NCI-H1694 treated with DMSO at 0.1 percent for 48 hours (cell line): ENCODE results near the gene SELPLG.
"Not testable (repeated sequence)": the region's sequence is repeated elsewhere in the genome, so short reads cannot be mapped to it uniquely, and the experiment has no call there.

Experiments used
- DNase-seq: peaks from one replicate; lab custom pipeline; 2025; lab: John Stamatoyannopoulos, UW

SELPLG gene

GRCh38 chr12:108618953-108619274, 14.8 kb downstream of the SELPLG start:
- not testable (repeated sequence) for DNase-seq

GRCh38 chr12:108618079-108618952, 15.4 kb downstream of the SELPLG start:
- peak; percentile 48 for DNase-seq

GRCh38 chr12:108616941-108617858, 16.5 kb downstream of the SELPLG start:
- DNase-seq, result no peak

- no peak for DNase-seq
These were observed 17.3 kb downstream of the SELPLG start for GRCh38 chr12:108616359-108616758.

GRCh38 chr12:108615918-108616317, 17.8 kb downstream of the SELPLG start:
- DNase-seq, result no peak

- DNase-seq, result no peak
These were observed 19.1 kb downstream of the SELPLG start for GRCh38 chr12:108614639-108615038.

- no peak for DNase-seq
These were observed 19.7 kb downstream of the SELPLG start for GRCh38 chr12:108614041-108614440.

- DNase-seq, result no peak
These were observed 20.1 kb downstream of the SELPLG start for GRCh38 chr12:108613548-108613947.

GRCh38 chr12:108612788-108613282, 20.9 kb downstream of the SELPLG start:
- DNase-seq, result no peak

GRCh38 chr12:108611884-108612415, 21.7 kb downstream of the SELPLG start:
- DNase-seq, result no peak

GRCh38 chr12:108610856-108611605, 22.7 kb downstream of the SELPLG start:
- no peak for DNase-seq

GRCh38 chr12:108610336-108610815, 23.3 kb downstream of the SELPLG start:
- DNase-seq, result no peak

- DNase-seq, result no peak
These were observed 24.0 kb downstream of the SELPLG start for GRCh38 chr12:108609537-108610335.

GRCh38 chr12:108608616-108609015, 25.1 kb downstream of the SELPLG start:
- no peak for DNase-seq

- no peak for DNase-seq
These were observed 25.6 kb downstream of the SELPLG start for GRCh38 chr12:108607981-108608600.

- no peak for DNase-seq
These were observed 27.2 kb downstream of the SELPLG start for GRCh38 chr12:108606492-108606891.

GRCh38 chr12:108605690-108606406, 27.8 kb downstream of the SELPLG start:
- DNase-seq, result no peak

- no peak for DNase-seq
These were observed 28.5 kb downstream of the SELPLG start for GRCh38 chr12:108605000-108605689.
